ENCODE data around the gene TCERG1L. TPM values are rescaled to one million over a fixed set of nuclear protein-coding genes. Genes with fewer than 3 reads are reported as not detected.

The TCERG1L gene
- total RNA-seq, 1 donor from 2014 or later = not detected

- Histone ChIP-seq H3K4me3 (no peak overlapping the region), H3K27ac (no peak overlapping the region), H3K9me3 (peaks cover 9% of the 10 kb centered on the region), H3K36me3 (no peaks in the 10 kb centered on the region), H3K4me1 (no peaks in the 10 kb centered on the region), H3K27me3 (ENCODE audit: low read depth) (peaks cover 9% of the 10 kb centered on the region)
- intact Hi-C loops (cut with DNase I) = no loop called here
- ATAC-seq (no peak), DNase-seq (no peak)
- TF ChIP-seq, protein P1, sequence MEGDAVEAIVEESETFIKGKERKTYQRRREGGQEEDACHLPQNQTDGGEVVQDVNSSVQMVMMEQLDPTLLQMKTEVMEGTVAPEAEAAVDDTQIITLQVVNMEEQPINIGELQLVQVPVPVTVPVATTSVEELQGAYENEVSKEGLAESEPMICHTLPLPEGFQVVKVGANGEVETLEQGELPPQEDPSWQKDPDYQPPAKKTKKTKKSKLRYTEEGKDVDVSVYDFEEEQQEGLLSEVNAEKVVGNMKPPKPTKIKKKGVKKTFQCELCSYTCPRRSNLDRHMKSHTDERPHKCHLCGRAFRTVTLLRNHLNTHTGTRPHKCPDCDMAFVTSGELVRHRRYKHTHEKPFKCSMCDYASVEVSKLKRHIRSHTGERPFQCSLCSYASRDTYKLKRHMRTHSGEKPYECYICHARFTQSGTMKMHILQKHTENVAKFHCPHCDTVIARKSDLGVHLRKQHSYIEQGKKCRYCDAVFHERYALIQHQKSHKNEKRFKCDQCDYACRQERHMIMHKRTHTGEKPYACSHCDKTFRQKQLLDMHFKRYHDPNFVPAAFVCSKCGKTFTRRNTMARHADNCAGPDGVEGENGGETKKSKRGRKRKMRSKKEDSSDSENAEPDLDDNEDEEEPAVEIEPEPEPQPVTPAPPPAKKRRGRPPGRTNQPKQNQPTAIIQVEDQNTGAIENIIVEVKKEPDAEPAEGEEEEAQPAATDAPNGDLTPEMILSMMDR (IDR thresholded peaks at IDR 0.05) = no peak
These were observed 248.2 kb downstream of the TCERG1L start for GRCh38 chr10:131063311-131063710.

DNA sequence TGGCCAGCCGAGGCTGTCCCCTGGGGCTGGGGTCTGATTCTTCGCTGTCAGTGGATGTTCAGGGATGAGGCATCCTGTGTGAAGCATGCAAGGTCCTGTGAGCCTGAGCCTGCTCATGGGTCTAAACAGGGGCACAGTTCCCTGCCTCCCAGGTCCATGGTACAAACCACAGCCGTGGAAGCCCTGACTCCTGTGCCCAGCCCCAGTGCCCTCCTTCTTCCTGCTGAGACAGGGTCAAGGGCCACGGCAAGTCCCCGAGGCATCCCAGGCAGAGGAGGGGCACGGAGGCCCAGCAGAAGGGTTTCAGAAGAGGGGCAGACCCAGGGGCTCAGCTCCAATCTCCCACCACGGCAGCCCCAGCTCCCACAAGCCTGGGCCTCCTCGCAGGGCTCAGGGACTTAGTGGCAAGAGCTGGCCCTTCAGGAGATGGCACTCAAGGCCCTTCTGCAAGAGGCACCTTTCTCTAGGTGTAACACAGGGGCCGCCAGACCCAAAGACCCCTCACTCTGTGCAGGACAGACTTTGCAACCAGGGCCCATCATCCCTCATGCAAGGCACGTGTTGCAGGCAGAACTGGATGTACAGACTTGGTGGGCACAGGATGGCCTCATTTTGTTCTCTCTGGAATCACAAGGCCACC is 248.8 kb downstream of the TCERG1L start:
- Histone ChIP-seq H3K4me1 (no peaks in the 10 kb centered on the region), H3K36me3 (no peaks in the 10 kb centered on the region), H3K4me3 (no peak overlapping the region), H3K9me3 (peaks cover 12% of the 10 kb centered on the region), H3K27me3 (ENCODE audit: low read depth) (peaks cover 9% of the 10 kb centered on the region), H3K27ac (no peak overlapping the region)
- TF ChIP-seq, protein P1 (IDR thresholded peaks at IDR 0.05) = no peak
- no peak for DNase-seq
- ATAC-seq = peak in 1 of 2 donors; percentile 17
- intact Hi-C loops (cut with DNase I) = no loop called here

DNA sequence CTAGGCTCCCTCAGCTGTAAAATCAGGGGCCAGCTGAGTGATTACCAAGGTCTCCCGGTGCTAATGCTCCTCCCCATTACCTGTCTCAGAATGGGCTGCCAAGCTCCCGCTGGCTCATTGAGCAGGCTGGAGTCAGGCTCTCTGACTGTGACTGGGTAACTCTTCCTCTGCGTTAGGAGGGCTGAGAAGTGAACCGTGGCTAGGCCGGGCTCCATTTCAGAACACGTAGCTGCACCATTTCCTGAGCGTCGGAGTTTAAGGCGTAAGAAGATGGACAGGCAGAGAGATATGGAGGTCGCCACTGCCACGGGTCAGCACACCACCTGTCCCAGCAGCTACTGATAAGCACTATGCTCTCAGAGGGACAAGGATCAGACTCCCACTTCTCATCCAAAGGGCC is 250.3 kb downstream of the TCERG1L start:
- no peak for DNase-seq
- TF ChIP-seq, protein P1 (IDR thresholded peaks at IDR 0.05) = no peak
- intact Hi-C loops (cut with DNase I) = no loop called here
- Histone ChIP-seq H3K9me3 (peaks cover 12% of the 10 kb centered on the region), H3K4me1 (no peaks in the 10 kb centered on the region), H3K36me3 (no peaks in the 10 kb centered on the region), H3K27me3 (ENCODE audit: low read depth) (peaks cover 15% of the 10 kb centered on the region), H3K27ac (no peak overlapping the region), H3K4me3 (no peak overlapping the region)
- no peak for ATAC-seq

DNA sequence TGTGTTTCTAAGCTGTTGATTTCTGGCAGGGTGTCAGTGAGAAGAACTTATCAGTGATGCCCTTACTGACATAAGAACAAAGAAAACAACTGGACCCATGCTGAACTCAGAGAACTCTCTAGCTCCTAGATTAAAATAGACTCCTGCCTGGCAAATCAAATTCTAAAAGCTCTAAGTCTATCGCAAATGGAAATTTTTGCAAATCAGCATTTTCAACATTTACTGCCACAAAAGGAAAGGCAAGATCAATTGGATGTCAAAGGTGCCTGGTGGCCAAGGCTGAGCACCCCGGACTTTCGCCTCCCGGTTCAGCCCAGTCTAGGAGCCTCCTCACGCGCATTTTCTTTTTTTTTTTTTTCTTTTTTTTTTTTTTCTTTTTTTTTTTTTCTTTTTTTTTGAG is 251.6 kb downstream of the TCERG1L start:
- no peak overlapping the region for H3K27ac ChIP-seq
- no peaks in the 10 kb centered on the region for H3K4me1 ChIP-seq
- peaks cover 12% of the 10 kb centered on the region for H3K9me3 ChIP-seq
- no peak for DNase-seq
- no peak for ATAC-seq
- no peak overlapping the region for H3K4me3 ChIP-seq
- intact Hi-C loops (cut with DNase I) = no loop called here
- H3K27me3 ChIP-seq (ENCODE audit: low read depth) = peaks cover 16% of the 10 kb centered on the region
- TF ChIP-seq, protein P1 (IDR thresholded peaks at IDR 0.05) = no peak
- no peaks in the 10 kb centered on the region for H3K36me3 ChIP-seq

DNA sequence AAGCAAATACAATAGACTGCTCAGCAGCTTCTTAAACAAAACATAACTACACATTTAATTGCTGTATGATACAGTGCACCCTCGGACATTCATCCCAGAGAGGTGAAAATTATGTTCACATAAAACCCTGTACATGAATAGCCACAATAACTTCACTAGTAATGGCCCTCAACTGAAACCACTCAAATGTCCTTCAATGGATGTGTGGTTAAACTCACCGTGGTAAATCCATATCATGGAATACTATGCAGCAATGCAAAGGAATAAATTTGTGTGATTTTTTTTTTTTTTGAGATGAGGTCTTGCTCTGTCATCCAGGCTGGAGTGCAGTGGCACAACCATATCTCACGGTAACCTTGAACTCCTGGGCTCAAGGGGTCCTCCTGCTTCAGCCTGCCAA is 252.7 kb downstream of the TCERG1L start:
- DNase-seq (no peak), ATAC-seq (no peak)
- Histone ChIP-seq H3K36me3 (no peaks in the 10 kb centered on the region), H3K9me3 (peaks cover 12% of the 10 kb centered on the region), H3K27ac (no peak overlapping the region), H3K4me1 (no peaks in the 10 kb centered on the region), H3K4me3 (no peak overlapping the region), H3K27me3 (ENCODE audit: low read depth) (peaks cover 16% of the 10 kb centered on the region)
- intact Hi-C loops (cut with DNase I) = no loop called here
- TF ChIP-seq, protein P1 (IDR thresholded peaks at IDR 0.05) = no peak
